GM12873 (cell line): ENCODE measurements around the gene ARHGEF9.

Source experiments
- TF ChIP-seq, protein P1 (sequence below): IDR thresholded peaks from 2 replicates; pipeline ENCODE4 v1.5.1; 2012; ENCODE audit warnings: low read depth, mild to moderate bottlenecking, moderate library complexity, low read length, control low read depth; ENCODE audit not compliant: insufficient read depth; ENCODE audit errors: missing control alignments

ARHGEF9 gene

DNA sequence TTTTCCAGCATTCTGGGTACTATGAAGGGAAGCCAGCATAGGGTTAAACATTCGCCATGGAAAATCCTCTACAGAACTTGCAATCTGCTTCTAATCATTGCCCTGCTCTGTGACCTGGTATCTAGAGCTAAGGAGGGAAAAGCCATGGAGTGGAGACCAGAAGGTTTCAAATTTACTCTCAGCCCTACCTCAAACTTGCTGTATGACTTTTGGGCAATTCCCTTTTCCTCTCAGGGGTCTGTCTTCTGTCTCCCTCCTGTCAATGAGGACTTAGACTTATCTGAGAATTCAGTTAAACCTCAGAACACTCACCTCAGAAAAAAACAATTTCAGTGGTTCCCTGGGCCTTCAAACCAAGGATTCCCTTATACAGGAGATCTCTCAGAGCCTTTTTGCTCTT lies 29.1 kb downstream of the ARHGEF9 start:
- TF ChIP-seq, protein P1, sequence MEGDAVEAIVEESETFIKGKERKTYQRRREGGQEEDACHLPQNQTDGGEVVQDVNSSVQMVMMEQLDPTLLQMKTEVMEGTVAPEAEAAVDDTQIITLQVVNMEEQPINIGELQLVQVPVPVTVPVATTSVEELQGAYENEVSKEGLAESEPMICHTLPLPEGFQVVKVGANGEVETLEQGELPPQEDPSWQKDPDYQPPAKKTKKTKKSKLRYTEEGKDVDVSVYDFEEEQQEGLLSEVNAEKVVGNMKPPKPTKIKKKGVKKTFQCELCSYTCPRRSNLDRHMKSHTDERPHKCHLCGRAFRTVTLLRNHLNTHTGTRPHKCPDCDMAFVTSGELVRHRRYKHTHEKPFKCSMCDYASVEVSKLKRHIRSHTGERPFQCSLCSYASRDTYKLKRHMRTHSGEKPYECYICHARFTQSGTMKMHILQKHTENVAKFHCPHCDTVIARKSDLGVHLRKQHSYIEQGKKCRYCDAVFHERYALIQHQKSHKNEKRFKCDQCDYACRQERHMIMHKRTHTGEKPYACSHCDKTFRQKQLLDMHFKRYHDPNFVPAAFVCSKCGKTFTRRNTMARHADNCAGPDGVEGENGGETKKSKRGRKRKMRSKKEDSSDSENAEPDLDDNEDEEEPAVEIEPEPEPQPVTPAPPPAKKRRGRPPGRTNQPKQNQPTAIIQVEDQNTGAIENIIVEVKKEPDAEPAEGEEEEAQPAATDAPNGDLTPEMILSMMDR = no peak

DNA sequence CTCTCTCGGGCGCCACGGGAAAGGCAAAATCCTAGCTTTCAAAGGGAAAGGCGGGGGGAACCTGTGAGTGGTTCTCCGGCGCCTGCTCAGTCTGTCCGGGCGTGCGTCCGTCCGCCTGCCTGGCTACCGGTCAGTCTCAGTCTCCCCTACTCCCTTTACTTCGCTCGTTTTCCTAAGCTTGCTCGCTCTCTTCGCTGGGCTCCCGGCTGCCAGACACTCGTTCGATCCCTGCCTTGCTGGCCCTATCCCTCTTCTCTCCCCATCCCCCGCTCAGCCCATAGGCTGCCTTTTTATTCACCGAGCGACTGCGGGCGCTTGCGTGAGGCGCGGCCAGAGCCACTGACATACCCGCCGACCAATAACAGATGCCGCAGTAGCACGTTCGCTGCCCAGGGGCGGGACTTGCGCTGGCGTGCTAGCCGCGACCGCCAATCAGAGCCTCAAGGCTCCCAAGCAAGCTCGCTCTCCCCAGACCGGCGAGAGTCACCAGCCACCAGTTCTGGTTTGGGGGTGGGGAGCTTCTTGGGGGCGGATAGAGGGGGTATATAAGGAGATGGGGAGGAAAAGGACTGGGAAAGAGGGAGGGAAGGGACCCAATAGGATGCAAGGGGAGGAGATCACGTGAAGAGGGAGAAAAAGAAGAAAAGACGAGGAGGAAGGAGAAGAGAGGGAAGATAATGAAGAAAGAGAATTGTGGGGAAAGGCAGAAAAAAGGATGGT lies 30.0 kb downstream of the ARHGEF9 start:
- TF ChIP-seq, protein P1 = no peak

DNA sequence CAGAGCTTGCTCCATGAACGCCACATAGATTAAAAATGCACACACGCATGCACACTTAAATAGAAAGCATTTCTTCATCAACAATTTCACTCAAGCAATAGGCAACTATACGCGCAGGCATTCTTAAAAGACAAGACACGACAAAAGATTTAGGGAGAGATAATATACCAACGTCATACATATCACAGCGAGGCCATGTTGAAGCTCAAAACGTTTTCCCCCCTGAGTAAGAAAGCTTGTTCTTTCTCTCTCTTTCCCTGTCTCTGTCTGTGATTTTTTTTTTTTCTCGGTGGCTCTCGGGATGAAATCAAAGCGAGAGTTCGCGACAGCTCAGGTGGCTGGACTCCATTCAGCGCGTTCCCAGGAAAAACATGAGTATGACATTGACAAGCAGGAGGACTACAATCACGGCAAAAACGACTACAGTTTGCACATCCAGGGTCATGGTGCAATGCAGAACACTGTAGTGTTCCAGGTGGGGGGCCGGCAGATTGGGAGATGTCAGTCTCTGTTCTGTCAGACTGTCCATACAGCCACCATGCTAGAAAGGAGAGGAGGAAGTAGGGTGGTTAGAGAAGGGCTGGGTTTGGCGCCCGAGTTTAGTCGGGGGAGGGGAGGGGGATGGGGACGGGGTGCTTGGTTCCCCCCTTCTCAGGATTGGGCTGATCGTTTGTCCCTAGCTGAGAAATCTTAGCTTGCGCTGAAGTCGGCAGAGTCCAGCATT lies 30.7 kb downstream of the ARHGEF9 start:
- TF ChIP-seq, protein P1 = no peak

DNA sequence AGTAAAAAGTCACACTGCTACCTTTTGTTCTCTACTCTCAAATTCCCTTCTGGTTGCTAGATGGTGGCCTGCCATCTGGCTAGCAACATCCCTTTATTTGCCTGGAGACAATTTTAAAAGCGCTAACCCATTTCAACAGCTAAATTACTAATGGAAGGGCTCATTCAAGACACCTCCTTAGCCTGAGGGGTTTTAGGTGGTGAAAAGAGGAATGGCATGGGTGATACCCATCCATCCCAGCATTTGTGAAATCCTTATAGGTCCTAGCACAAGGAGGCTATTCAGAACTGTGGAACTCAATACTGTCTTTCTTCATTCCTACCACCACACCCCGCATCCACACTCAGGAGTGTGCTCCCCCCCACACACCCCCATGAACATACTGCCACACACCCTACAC lies 33.5 kb downstream of the ARHGEF9 start:
- TF ChIP-seq, protein P1 = no peak

DNA sequence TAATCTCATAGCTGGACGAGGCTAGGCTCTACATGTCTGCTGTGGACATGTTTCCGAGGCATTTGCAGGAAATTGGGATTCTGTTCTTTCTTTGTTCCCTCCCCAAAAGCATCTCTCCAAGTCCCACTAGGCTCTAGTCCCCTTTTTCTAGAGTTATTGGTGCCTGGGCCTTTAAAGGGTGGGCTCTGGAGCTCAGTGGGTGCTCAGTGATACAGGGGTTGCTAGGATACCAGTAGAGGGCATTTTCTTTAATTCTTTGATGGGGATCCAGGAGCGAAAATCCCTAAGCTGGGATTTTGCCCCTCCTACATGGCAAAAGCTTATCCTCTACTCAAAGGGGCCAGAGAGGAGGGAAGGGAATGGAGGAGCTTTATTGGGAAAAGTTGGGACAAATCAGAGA lies 34.2 kb downstream of the ARHGEF9 start:
- TF ChIP-seq, protein P1 = no peak

DNA sequence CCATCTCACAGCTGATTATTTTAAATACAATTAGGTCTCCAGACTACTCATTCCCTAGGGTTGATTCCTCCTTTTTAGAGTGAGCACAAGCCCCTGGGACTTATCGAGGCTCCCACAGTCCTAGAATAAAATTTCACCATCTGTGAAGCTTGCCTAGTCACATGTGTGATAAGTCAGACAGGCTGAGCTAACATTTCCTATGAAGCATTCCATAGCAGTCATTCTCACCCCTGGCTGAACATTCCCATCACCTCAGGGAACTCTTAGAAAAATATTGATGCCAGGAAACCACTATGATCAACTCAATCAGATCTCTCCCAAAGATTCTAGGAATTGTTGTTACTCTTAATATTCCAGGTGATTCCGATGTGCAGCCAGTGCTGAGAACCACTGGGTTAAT lies 37.7 kb downstream of the ARHGEF9 start:
- TF ChIP-seq, protein P1 = no peak

DNA sequence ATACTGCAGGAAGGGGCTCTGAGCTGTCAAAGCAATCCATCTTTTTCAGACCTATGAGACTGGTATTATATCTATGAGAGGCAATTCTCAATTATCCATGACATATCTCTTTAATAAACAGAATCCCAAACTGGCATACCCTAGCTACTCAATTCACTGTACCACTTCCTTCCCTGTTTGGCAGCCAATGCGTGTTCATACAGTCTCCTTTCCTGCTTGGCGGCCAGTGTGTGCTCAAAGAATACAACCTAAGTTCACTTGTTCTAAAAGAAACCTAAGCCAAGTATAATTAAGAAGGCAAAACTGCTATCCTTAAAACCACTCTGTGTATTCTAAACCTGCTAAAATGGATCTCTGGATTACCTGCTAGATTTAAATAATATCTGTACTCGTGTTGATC lies 38.3 kb downstream of the ARHGEF9 start:
- TF ChIP-seq, protein P1 = no peak
